Activated CD4-positive, CD25-positive, alpha-beta regulatory T cell treated with anti-CD3 and anti-CD28 coated beads, Interleukin-2, amount 50 U/mL, for 72 hours (primary cell): ENCODE data around the gene TANGO2.
"Not testable (repeated sequence)": the region's sequence is repeated elsewhere in the genome, so short reads cannot be mapped to it uniquely, and the experiment has no call there.

Experiments
- DNase-seq: peaks from one replicate; pipeline ENCODE4 v3.0.0; 2021

TANGO2 gene

DNA sequence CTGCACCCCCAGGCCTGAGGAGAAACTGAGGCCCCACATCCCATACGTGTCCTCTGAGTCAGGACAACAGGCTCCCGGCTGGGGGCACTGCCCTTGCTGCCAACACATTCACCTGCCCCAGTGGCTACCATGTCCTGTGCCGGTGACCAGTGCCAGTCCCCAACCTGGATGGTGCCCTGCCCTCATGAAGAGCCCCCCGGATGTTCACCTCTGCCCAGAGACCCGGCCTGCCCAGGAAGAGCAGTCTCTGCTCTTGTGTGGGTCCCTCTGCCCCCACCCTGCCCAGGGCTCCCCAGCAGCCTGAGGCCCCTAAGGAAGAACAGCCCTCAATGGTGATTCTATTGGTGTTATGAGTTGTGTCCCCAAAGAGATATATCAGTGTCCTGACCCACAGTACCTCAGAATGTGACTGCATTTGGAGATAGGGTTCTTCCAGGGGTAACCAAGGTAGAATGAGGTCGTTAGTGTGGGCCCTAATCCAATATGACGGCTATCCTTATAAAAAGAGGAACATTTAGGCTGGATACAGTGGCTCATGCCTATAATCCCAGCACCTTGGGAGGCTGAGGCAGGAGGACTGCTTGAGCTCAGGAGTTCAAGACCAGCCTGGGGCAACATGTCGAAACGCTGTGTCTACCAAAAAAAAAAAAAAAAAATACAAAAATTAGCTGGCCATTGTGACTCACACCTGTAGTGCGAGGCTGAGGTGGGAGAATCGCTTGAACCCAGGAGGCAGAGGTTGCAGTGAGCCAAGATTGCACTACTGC lies 45.9 kb downstream of the TANGO2 start:
- DNase-seq, result no peak

DNA sequence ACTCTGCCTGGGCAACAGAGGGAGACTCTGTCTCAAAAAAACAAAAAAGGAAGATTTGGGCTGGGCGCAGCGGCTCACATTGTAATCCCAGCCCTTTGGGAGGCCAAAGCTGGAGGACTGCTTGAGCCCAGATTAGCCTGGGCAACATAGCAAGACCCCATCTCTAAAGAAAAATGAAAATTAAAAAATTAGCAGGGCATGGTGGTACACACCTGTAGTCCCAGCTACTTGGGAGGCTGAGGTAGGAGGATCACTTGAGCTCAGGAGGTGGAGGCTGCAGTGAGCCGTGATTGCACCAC lies 46.4 kb downstream of the TANGO2 start:
- not testable (repeated sequence) for DNase-seq

DNA sequence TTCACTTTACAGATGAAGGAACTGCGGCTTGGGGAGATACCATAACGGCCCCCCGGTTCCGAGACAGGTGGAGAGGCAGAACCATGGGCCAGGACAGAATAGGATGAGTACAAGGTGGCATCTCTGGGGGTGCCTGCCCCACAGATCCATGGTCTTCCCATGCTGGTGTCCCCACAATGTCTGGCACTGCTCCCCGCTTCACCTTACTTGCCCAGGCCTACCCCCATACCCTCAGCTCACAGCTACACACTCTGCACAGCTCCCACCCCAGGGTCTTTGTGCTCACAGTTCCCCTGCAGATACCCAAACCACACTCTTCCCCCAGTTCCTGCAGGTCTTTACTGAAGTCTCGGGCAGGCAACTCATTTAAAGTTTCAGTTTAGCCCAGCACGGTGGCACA lies 47.7 kb downstream of the TANGO2 start:
- DNase-seq, result no peak

DNA sequence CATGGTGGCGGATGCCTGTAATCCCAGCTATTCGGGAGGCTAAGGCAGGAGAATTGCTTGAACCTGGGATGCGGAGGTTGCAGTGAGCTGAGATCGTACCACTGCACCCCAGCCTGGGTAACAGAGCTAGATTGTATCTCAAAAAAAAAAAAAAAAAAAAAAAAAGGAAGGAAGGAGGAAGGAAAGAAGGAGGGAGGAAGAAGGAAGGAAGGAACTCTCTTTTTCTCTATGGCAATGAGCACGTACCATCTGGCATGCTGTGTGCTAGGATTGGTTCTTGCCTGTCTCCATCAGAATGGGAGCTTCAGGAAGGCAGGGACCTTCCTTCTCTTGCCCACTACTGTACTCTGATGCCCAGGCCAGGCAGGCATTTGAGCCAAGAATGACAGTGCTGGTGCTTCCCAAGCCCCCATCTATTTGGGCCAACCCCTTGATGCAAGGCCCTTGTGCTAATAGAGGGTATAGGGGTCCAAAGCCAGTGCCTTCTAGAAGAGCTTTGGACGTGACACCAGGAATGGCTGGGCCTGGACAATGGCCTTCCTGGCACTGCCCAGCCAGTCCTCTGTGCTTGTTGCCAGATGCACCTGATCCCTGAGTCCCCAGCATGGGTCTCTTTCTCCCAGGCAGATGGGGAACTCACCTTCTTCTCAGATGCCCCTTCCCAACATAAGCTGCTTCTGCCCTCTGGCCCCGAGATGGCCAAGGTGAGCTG lies 48.6 kb downstream of the TANGO2 start:
- no peak for DNase-seq

DNA sequence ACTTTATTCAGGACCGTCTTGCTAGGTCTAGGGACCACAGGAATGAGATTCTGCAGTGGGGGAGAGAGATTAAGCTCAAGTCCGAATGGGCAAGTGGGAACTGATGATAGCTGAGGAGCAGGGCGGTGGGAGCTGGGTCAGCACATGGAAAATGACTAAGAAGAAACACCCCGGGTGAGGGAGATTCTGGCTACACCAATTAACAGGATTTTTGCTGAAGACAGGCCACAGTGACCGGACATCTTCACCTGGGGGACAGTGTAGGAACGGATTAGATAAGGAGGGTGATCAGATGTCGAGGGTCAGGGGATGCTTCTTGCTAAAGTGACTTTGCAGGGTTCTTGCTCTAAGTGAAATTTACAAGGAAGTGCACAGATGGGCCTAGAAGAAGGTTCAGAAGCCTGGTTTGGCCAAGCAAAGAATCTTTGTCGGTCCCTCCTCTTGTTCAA lies 50.6 kb downstream of the TANGO2 start:
- DNase-seq, result no peak

DNA sequence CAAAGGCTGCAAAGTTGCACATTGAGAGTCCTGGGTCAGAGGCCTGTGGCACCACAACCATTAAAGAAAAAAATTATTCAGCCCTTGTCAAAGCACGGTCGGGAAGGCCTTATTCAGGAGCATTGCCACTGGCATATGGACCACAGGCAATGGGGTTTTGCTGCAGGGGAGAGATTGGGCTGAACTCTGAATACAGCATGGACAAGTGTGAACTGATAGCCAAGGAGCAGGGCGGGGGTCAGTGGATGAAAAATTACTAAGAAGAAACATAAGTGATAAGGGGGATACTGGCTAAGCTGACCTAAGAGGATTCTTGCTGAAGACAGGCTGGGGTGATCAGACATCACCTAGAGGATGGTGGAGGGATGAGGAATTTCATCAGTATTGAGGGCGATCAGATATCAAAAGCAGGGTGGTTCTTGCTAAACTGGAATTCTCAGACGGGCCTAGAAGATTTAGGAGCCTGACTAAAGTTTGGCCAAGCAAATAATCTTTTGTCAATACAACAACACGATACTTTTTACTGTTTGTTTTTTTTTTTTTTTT lies 55.8 kb downstream of the TANGO2 start:
- DNase-seq, result no peak

DNA sequence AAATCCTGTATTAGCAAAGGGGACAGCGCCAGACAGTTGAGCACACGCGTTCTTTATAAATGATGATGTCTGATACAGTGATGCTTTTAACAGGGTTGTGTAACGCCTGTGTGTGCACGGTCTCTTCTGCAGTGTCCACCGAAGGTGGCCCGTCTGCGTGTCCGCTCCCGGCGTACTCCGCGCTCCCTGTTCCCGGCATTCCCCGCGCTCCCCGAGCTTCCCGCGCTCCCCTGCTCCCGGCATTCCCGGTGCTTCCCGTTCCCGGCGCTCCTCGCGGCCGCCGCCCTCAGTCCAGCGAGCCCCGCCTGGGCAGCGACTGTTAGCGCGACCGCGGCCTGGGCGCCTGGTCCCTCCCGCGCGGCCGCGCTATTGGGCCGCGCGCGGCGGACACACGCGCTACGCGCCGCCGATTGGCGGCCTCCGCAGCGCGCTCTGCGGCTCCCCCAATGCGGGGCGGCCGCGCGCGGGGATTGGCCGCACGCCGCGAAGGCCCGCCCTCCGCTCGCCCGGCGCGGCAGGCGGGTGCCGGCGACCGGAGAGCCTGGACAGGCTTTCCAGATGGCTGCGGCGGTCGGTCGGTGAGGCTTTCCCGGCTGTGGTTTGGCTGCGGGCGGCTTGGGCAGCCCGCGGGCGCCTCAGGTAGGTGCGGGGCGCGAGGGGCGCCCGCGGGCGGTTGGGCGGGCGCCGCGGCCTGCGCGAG lies 59.0 kb downstream of the TANGO2 start, which contains the start of gene DGCR8:
TSS of gene DGCR8 (plus strand) at position 497 of the 700 bp plus-strand sequence. CDS start 5,723 bp downstream, outside the sequence.
- DNase-seq, result peak; percentile 76

DNA sequence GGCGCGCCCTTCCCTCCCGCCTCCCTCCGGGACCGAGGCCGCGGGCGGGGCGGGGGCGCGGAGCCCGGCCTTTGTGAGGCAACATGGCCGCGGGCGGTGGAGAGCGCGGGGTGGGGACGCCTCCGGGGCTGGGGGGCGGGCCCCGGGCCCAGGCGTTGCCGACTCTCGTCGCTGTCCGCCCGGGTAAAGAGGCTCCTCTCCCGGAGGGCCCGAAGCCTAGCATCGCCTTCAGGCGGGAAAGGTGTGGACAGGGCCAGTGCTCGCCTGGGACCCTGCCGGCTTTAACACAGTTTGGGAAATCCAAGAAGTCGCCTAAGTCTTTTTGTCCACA lies 59.5 kb downstream of the TANGO2 start:
- peak; percentile 76 for DNase-seq

DNA sequence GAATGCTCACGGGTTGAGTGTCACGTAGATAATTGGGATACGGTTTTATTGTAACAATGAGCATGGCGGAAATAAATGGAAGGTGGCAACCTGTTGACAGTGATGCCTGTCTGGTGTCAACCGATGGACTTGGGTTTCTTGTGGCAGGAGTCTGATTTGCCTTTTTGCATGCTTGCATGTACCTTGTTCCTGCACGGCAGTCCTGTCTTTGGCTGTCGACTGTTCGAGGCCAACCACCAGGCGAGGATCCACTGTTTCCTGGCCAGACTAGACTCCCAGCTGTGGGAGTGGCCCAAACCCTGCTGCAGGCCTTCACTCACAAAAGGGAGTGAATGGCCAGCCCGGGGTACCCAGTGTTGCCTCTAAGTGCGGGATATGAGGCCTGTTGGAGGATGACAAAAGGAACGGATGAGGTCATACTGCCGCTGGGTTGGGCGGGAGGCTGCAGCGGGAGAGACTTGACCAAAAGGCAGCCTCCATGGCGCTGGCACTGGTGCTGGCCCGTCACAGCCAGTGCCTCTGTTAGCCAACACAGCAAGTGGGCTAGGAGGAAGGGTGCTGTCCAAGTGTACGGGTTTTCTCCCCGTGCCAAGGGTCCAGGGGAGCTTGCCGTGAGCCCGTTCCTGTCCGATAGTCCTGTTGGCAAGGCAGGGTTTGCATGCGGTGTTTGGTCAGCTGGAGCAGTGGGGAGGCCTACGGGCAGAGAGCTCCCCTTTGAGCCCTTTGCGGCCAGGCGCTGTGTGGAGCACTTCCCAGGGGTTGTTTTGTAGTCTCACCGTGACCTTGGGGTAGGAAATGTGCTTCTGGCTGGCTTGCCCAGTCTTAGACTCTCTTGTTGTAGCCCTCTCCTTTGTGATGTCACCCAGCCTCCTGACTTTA lies 60.1 kb downstream of the TANGO2 start:
- no peak for DNase-seq

DNA sequence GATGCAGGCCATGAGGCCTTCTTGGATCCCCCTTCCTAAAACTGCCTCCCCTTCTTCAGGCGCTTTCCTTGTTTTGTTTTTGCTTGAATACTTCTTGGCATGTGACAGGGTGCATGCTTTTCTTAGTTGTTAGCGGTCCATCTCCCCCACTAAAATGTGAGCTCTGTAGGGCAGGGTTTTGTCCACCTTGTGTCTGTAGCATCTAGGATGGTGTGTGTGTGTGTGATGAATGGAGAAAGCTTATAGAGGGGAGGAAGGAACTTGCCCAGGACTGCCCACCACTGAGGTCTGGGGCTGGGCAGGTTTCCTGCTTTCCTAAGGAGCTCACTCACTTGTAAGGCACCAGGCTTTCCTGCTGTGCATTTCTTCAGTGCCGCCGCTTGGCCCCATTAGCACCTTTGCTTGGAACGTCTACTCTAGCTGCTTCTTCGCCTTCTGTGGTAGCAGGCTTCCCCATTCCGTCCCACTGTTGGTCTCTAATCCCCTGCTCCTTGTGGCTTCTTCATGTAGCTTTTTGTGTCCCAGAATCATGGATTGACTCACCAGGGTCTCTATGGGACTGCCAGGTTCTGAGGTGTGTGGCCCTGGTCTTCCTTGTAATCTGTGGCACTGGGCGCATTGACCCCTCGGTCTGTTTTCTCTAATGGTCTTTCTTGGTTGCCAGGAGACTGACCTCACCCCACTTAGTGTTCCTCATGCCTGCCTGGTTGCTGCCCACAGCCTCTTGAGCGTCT lies 62.4 kb downstream of the TANGO2 start:
- DNase-seq, result no peak

DNA sequence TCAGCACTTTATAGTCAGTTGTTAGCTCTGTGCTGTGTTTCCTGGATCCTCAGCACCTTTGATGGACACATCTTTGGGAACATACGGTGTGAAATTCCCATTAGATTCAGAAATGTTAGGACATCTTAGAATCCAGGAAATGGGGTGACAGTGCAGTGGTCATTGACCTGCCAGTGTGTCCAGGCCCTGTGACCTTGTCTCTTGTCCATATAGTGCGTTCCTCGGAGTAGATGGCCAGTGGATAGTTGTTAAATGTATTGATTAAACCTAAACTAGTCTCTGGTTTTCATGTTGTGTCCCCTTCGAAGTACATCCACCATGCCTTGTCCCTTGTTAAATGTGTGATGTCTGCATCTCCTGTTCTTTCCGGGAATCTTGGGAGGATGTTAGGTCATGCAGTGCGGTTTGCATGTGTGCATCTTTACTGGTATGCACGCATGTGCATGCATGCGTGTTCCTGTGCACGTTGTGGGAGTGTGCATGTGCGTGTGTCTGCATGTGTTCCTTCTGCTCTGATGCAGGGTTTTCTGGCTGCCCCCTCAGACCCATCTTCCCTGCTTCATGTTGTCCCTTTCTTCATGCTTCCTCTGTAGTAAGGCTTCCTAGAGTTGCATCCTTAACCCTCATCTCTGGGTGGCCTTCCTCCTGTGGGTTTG lies 63.1 kb downstream of the TANGO2 start:
- no peak for DNase-seq

DNA sequence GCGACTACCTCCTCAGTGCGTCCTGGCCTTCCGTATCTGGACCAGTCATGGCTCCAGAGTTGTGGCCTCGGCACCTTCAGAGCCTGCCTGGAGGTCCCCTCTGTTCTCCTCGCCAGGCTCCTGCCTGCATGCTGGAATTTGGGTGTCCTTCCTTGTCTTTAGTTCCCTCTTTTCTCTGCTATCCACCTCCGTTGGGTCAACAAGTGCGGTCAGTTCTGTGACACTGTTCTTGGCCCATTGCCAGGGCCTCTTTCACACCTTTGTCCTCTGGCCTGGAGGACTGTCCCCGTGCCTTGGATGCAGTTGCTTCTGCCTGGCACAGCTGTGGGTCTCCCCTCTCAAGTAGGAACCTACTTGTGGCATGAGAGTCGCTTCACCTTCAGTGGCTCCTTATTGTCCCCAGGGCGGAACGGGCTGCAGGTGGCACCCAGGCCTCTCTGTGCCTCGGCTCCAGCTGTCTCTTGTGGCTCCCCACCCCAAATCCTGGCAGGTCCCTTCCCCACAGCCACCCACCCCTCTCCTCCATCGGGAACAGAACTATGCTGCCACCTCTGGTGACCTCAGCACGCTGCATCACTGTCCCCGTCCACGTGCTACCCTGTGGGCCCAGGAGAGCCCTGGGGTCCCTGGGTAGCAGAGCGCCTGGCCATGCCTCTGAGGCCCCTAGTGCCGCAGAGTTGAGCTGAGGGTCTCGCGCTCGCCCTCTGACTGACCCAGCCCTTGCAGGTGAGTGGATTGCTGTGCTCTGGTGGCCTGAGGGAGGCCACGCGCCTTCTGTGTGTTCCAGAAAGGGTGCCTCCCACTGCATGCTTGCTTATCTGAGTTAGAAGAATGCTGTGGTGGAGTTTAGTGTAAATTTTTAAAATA lies 63.9 kb downstream of the TANGO2 start:
- no peak for DNase-seq

DNA sequence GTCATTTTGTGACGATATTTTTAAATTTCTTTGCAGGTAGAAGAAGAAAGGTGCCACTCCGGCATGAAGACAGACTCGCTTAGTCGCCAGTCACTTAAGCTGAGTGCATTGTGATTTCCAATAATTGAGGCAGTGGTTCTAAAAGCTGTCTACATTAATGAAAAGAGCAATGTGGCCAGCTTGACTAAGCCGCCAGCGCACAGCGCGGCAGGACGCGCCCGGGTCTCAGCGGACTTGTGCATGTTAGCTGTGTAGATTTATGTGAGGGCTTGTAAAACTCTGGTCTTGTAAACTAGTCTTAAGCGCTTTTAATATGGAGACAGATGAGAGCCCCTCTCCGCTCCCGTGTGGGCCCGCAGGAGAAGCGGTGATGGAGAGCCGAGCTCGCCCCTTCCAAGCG lies 64.7 kb downstream of the TANGO2 start:
- no peak for DNase-seq

DNA sequence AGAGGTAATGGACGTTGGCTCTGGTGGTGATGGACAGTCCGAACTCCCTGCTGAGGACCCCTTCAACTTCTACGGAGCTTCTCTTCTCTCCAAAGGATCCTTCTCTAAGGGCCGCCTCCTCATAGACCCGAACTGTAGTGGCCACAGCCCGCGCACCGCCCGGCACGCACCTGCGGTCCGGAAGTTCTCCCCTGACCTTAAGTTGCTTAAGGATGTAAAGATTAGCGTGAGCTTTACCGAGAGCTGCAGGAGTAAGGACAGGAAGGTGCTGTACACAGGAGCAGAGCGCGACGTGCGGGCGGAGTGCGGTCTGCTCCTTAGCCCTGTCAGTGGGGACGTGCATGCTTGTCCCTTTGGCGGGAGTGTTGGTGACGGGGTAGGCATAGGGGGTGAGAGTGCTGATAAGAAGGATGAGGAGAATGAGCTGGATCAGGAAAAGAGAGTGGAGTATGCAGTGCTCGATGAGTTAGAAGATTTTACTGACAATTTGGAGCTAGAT lies 65.2 kb downstream of the TANGO2 start:
- DNase-seq, result no peak

DNA sequence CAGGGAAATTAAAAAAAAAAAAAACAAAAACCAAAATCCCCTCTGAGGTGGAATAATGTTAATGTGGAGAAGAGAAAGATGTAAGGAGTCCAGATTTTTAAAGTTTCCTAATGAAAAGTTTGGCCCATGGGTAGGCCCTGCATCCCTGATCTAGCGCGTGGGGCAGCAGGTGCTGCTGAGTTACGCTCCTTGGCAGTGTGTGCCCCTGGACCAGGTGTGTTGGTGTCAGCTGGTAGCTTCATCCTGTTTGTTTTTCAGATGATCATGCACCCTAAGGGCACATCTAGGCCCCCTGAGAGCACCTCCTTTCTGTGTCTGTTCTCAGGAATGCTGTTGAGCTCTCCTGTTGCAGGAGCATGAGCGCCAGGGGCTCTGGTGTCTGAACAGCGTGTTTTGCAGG lies 65.9 kb downstream of the TANGO2 start:
- no peak for DNase-seq

DNA sequence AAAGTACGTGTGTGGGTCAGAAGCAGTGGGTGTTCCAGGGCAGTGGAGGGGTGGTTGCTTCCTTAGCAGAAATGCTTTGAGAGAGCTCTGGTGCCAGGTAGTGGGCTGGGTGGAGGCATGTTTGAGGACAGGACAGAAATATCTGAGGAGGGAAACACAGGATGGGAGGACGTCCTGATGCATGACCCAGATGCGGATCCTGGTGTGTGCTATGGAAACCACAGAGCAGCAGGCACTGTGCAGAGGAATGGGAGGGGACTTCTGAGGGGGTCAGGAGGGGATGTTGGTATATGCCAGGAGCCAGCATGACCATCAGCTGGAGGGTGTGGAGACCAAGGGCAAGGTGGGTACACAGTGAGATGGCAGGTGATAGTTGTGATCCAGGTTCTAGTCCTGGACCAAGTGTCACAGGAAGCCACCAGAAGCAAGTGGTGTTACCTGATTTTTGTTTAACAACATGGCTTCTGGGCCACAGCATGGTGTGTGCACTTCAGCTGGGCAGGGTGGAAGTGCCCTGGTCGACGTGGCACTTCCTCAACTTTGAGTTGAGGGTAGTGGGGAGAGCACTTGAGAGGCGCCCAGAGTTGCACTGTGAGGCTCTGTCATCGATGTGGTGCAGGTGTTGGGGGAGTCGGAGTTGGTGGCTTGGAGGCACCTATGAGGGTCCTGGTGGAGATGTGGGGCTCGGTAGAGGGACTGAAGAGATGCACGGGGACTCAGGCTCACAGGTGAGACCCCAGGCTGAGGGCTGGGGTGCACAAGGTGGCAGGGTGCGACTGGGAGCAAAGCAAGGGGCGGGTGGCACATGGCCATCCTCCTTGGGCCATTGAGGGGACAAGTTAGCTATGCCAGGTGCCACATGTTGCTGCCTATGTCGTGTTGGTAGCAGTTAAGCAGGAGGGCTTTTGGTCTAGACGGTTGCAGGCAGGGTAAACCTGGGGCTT lies 66.7 kb downstream of the TANGO2 start:
- DNase-seq, result no peak

DNA sequence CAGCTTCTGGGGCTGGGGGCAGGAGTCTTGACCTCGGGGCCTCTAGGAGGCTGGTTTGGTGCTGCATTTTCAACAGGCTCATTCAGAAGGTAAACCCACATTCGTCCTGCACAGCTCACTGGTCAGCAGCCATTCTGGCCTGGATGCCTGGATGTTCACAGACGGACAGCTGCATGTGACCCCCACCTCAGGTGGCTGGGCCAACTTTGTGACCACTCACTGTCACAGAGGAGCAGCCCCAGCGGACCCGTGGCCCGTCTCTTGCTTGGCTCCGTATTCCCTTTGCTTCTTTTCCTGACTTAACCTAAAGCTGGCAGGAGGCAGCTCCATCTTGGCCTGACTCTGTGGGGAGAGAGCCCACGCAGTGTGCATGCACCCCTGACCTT lies 67.3 kb downstream of the TANGO2 start:
- DNase-seq, result no peak

DNA sequence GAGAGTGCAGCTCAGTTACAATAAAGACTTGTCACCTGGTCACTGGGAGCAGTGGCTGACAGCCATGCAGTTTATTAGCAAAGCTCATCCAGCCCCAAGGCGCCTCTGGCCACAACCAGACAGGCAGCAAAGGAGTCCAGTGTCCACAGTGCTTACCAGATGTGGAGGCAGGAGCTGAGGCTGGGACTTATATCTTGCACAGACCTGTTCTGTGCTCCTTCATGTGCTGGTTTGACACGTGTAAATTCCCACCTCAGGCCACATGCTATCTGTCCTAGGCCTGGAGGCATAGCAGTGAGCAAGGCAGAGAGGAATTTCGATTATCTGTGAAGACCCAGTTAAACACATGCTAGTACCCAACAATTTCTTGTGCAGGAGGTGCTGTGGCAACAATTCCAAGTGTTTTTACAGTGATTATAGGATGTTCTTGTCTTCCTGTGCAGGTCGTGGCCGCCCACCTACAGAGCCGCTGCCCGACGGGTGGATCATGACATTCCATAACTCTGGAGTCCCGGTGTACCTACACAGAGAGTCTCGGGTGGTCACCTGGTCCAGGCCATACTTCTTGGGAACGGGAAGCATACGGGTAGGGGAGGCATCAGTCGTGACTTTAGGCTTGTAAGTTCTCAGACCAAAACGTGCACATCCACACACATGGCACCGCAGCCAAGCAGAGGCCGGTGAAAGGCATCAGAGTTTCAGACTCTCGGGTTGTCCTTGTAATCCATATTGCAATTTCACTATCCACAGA lies 68.5 kb downstream of the TANGO2 start:
- no peak for DNase-seq
